NCI-H187 treated with DMSO at 0.1 percent for 48 hours (cell line): ENCODE results near the gene EMP2.
"Not testable (repeated sequence)": the region's sequence is repeated elsewhere in the genome, so short reads cannot be mapped to it uniquely, and the experiment has no call there.

Experiments
- DNase-seq: peaks from one replicate; lab custom pipeline; 2025; lab: John Stamatoyannopoulos, UW

The EMP2 gene

GRCh38 chr16:10579965-10580882 lies at the start of gene EMP2:
TSS of gene EMP2 (minus strand) at chr16:10580598. CDS start at chr16:10547617, 32,981 bp downstream.
- DNase-seq = no peak

DNA sequence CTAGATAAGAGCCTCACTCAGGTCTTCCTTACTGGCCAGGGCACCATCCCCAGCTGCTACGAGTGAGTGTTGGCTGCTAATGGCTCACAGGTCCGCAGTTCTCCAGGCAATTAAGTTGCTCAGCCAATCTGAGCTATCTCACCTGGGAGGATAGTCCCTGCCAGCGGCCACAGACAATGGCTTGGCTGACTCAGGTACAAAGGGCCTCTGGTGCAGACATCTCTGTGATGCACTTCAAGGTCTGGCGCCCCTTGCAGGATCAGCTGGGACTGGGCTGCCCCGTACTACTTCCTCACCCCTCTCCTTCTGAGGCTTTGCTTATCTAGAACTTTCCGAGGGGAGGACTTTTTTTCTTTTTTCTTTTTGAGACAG lies 49.2 kb upstream of the EMP2 start:
- DNase-seq = no peak

DNA sequence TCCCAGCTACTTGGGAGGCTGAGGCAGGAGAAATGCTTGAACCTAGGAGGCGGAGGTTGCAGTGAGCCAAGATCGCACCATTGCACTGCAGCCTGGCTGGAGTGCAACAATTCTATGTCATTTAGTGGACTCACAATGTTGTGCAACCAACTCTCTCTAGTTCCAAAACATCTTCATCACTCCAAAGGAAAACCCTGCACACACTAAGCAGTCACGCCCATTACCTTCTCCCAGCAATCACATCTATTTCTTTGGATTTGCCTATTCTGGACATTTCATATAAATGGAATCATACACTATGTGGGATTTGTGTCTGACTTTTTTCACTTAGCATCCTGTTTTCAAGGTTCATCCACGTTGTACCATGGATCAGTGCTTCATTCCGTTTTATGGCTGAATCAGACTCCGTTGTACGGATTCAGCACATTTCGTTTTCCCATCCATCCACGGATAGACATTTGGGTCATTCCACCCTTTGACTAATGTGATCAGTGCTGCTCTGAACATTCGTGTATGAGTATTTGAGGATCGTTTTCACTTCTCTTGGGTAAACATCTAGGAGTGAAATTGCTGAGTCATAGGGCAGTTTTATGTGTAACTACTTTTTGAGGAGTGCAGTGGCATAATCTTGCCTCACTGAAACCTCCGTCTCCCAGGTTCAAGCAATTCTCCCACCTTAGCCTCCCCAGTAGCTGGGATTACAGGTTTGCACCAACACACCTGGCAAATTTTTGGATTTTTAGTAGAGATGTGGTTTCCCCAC lies 45.4 kb upstream of the EMP2 start:
- DNase-seq = no peak

DNA sequence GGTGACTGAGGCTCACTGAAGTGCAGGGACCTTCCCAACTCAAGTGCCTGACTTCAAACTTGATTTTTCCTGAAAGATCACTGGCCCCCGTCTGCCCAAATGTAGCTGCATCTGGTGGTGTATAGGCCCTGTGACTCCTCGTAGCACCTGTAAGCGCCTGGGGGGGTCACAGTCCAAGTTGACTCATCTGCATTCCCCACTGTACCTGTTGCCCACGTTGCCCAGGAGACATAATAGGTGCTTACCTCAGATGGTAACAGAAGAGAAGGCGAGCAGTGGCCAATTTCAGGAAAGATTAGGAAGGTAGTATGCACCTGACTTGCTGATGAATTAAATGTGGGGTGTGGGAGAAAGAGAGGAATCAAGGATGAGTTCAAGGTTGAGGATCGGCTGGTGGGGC lies 44.1 kb upstream of the EMP2 start:
- DNase-seq = no peak

DNA sequence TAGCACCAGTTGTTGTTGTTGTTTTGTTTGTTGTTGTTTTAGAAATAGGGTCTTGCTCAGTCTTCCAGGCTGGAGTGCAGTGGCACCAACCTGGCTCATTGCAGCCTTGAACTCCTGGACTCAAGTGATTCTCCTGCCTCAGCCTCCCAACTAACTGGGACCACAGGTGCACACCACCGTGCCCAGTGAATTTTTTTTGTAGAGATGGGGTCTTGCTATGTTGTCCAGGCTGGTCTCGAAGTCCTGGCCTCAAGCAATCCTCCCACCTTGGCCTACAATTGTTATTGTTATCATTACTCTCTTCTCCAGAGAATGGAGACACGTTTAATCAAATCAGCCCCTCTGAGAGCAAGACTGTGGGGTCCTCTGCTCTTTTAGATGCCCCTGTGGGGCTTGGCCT lies 42.7 kb upstream of the EMP2 start:
- DNase-seq = no peak

GRCh38 chr16:10622036-10622921 lies 41.9 kb upstream of the EMP2 start:
- DNase-seq = no peak

DNA sequence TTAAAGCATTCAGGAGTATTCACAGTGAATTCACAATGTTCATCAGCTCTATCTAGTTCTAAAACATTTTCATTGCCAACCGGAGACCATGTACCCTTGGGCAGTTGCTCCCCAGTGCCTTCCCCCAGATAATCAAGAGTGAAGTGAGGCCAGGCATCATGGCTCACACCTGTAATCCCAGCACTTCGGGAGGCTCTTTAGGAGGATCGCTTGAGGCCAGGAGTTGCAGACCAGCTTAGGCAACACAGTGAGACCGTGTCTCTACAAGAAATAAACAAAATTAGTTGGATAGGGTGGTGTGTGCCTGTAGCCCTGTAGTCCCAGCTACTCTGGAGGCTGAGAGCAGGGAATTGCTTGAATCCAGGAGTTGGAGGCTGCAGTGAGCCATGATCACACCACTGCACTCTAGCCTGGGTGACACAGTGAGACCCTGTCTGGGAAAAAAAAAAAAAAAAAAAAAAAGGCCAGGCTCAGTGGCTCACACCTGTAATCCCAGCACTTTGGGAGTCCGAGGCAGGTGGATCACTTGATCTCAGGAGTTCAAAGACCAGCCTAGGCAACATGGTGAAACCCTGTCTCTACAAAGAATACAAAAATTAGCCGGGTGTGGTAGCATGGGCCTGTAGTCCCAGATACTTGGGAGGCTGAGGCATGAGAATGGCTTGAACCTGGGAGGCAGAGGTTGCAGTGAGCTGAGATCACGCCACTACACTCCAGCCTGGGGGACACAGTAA lies 41.0 kb upstream of the EMP2 start:
- DNase-seq = not testable (repeated sequence)

GRCh38 chr16:10620120-10620519 lies 39.7 kb upstream of the EMP2 start:
- no peak for DNase-seq

DNA sequence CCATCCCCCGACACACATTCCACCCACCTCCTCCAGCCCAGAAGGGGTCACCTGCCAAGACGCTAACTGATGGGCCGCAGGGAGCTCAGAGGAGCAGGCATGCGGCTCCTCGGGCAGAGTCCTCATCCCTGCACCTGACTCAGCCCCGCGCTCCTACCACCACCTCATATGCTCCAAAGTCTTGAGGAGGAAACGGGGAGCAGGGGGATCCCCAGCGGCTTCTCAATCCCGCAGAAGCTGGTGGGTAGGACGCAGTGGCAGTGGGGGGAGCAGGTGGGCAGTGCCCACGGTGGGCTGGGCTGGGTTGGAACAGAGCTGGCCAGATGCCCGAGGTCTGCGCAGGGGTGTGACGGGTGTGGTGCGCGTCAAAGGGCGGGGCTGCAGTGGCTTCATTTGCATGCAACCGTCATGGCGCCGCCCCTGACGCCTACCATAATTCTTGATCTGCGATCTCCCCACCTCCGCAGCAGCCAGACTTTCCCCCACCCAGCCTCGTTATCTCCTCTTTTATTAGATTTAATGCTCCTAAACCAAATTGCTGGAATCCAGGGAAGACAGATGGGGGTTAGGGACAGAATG lies 39.0 kb upstream of the EMP2 start:
- no peak for DNase-seq

DNA sequence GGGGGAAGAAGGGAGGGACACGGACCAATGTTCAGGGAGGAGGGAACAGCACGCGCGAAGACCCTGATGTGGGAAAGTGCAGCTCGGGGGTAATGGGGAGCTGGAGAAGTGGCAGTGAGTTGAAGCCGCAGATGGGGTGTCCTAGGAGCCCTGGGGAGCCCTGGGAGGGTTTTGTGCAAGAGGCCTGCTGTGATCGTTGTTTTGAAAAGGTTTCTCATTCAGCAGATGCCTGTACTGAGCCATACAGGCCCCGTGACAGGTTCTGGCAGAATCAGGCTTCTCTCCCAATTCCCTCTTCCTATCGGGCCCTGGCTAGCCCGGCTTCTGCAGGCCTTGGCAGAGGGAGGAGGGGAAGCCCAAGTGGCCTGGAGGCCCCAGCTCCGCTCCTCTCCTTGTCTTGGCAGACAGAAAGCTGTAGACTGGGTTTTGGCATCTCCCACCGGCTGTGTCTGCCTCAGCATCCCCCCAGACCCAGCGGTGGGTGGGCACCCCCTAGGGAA lies 38.4 kb upstream of the EMP2 start:
- DNase-seq = no peak

DNA sequence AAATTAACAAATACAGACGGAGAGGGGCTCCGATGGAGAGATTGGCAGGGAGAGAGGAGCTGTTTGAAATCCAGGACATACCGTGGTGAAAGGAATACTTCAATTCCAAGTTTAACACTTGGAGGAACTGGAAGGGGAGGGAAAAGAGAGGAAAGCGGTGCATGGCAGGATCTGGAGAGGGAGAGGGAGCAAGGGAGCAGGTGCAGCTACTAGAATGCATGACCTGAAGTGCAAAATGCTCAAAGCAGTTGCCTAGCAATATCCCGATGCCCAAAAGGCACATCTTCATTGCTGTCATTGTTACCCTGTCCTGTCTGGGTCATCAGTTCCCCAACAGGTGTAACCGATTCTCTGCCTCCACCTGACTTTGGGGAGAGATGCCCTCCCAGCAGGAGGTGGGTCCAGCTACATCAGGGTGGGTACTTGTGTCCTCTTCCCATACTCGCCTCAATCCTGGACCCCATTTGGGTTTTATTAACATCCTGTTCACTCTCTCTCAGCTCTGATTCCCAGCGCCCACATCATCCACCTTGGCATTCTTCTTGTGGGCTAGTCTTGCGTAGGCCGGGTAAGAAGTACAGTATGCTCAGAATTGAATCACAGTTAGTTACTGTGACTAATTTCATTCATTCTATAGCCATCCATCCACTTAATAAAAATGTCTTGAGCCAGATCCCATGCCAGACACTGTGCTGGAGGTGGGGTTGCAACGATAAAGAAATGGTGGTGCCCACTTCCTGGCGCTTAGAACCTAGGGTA lies 37.4 kb upstream of the EMP2 start:
- no peak for DNase-seq

GRCh38 chr16:10616756-10617640 lies 36.6 kb upstream of the EMP2 start:
- DNase-seq = no peak

DNA sequence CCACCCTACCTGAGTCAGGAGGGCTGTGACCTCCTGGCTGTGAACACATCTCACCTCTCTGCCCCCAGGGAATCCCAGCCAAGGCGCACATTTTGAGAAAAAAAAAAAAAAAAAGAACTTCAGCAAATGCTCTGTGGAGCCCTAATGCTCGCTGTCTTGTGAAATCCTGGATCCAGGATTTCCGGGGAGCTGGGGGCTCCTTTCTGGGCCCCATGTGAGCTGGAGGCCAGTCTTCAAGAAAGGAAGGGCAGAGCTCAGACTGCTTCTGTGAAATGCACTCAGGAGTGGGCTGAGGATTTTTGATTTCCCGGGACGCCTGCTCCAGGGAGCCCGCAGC lies 36.0 kb upstream of the EMP2 start:
- DNase-seq = no peak

DNA sequence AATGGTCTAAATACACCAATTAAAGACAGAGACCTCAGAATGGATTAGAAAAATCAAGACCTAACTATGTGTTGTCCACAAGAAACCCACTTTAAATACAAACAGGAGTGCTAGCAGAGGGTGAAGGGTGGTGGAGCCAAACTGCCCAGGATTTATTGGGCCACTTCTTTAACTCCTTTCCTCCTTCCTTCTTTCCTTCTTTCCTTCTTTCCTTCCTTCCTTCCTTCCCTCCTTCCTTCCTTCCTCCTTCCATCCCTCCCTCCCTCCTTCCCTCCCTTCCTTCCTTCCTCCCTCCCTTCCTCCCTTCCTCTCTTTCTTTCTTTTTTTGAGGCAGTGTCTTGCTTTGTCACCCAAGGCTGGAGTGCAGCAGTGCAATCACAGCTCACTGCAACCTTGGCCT lies 34.3 kb upstream of the EMP2 start:
- DNase-seq = no peak

DNA sequence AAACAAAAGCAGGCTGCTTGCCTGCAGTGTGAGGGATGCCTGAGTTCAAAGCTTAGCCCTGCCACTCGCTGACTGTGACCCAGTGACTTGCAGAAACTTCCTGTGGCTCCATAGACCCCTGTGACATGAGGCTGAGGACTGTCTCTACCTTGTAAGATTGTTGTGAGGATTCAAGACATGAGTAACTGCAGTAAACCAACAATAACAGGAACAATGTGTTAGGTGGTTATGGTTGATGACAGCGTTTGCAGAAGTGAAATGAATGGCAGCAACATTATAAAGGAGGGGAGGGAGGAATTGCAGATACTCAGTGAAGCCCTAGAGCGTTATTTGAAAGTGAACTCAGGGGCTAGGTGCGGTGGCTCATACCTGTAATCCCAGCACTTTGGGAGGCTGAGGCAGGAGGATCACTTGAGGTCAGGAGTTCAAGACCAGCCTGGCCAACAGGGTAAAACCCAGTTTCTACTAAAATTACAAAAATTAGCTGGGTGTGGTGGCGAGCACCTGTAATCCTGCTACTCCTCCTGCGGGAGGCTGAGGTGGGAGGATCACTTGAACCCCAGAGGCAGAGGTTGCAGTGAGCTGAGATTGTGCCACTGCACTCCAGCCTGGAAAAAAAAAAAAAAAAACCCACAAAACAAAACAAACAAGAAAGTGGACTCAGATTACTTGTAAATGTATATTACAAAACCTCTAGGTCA lies 33.5 kb upstream of the EMP2 start:
- no peak for DNase-seq

- no peak for DNase-seq
These were observed 32.3 kb upstream of the EMP2 start for GRCh38 chr16:10612649-10613179.

DNA sequence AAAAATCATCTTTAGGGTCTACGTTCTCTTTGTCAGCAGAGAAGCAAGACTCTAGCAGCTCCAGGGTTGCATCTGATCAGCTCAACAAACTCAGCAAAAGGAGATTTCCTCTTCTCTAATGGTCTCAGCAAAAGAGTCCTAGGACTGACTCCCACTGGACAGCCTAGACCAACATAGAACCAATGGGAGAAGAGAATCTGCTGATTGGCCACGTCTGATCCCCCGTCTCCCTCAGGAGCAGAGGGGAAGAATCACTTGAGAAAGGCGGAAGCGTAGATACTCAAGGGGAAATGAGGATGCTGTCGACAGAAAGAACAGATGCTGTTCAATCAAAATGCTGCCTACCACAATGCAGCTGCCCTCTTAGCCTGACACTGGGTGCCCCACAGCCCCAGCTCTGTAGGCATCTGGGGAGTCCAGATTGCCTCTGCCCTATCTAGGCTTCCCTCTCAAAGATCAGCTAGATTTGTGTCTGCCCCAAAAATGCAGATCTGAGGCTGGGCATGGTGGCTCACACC lies 31.5 kb upstream of the EMP2 start:
- no peak for DNase-seq

DNA sequence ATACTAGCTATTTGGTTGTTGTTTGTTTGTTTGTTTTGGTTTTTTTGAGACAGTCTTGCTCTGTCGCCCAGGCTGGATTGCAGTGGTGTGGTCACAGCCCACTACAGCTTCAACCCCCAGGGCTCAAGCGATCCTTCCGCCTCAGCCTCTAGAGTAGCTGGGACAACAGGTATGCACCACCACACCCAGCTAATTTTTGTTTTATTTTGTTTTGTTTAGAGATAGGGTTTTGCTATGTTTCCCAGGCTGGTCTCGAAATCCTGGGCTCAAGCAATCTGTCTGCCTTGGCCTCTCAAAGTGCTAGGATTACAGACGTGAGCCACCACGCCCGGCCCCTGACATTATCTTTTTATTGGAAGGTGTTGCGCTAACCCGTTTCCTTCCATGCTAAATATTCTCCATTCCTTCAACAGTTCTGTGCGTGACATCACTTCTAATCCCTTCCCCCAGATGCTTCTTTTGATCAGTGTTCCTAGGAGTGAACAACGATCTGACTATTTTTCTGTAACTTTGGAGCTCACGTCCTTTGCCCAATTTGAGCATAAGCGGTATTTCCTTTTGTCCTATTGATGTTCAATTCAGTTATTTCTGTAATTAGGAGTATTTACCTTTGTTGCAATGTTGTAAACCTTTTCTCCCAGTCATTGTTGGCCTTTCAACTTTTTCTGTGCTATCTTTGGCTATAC lies 30.2 kb upstream of the EMP2 start:
- DNase-seq = no peak
